Kidney glomerular epithelial cell (primary cell): ENCODE data around the gene OGDH.
"Not testable (repeated sequence)": the region's sequence is repeated elsewhere in the genome, so short reads cannot be mapped to it uniquely, and the experiment has no call there.

Experiments used
- DNase-seq: peaks from one replicate; lab custom pipeline; 2025; lab: John Stamatoyannopoulos, UW

The OGDH gene

GRCh38 chr7:44580945-44581878 is 25.2 kb upstream of the OGDH start:
- DNase-seq, result no peak

DNA sequence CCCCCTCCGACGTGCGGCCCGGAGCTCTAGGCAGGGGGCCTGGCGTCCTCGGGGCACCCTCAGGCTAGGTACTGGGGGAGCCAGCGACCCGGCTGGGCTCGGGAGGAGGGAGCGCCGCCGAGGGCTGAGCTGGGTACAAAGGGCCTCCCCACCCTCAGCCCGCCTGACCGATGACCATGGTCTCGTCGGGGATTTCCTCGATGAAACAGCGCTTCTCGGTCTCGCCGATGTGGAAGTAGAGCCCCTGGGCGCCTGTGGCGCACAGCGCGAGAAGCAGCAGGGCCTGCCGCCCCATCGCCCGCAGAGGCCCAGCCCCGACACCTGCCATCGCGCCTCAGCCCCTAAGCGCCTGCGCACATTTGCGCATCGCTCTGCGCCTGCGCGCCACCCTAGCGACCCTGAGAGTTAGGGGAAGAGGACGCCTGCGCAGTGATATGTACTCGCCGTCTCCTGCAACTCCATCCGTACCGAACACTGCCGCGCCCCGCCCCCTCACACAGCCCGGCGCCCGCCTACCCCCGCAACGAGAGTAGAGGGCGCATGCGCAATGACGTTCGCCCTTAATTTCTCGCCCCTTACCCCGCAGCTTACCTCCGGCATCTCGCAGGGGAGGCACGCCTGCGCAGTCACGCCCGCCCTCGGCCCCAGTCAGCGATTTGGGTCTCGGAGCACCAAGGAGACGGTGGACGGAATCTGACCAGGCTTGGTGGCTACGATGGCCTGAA is 24.4 kb upstream of the OGDH start, which contains the start of gene TMED4:
Gene TMED4 (minus strand): TSS at position 353 of the 725 bp plus-strand sequence. CDS start 25 bp downstream, at position 328.
- DNase-seq, result peak; percentile 97

DNA sequence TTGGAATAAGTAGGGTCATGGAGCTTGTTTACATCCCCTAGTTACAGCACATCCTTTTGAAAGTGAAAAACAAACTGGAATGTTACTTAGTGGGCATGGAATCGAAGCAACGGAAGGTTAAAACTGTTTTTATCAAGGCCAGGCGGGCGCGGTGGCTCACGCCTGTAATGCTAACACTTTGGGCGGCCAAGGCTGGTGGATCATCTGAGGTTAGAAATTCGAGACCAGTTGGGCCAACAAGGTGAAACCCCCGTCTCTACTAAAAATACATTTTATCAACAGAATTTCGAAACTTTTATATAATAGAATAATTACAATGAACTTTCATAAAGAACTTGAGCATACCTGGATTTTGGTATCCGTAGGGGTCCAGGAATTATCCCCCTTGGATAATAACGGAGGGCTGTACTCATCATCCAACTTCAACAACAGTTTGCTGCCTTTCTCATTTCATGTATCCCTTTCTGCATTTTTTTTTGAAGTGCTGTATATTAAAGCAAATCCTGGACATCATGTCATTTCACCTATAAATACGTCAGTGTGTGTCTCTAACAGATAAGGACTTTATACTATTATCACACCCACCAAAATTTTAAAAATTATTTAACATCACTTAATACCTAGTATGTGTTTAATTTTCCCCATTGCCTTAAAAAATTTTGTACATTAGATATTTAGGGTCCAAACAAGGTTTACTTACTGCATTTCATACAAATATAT is 23.1 kb upstream of the OGDH start:
- no peak for DNase-seq

DNA sequence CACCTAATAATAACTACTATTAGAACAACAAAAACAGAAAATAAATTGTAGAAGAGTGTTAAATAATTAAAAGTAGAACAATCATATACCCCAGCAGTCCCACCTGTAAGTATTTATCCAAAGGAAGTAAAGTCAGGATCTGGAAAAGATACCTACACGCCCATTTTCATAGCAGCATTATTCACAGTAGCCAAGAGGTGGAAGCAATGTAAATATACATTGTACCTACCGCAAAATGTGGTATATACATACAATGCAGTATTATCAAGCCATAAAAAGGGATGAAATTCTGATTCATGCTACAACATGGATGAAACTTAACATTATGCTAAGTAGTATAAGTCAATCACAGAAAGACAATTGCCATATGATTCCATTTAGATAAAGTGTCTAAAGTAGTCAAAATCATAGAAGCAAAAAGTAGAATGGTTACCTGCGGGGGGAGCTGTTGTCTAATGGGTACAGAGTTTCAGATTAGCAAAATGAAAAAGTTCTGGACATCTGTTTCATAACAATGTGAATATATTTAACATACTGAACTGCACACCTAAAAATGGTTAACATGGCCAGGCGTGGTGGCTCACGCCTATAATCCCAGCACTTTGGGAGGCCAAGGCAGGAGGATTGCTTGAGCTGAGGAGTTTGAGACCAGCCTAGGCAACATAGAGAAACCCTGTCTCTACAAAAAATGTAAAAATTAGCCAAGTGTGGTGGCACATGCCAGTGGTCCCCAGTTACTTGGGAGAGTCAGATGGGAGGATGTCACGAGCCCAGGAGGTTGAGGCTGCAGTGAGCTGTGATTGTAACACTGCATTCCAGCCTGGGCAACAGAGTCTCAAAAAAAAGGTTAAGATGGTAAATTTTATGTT is 18.4 kb upstream of the OGDH start:
- DNase-seq, result peak; percentile 56

- DNase-seq, result no peak
Measured at GRCh38 chr7:44590910-44591309, 15.5 kb upstream of the OGDH start.

- DNase-seq, result peak; percentile 26
Measured at GRCh38 chr7:44595934-44596635, 10.3 kb upstream of the OGDH start.

- not testable (repeated sequence) for DNase-seq
Measured at GRCh38 chr7:44597181-44597580, 9.2 kb upstream of the OGDH start.

- no peak for DNase-seq
Measured at GRCh38 chr7:44599222-44599621, 7.2 kb upstream of the OGDH start.

GRCh38 chr7:44602576-44602910 is 3.9 kb upstream of the OGDH start:
- DNase-seq, result no peak

- no peak for DNase-seq
Measured at GRCh38 chr7:44603193-44603592, 3.2 kb upstream of the OGDH start.

DNA sequence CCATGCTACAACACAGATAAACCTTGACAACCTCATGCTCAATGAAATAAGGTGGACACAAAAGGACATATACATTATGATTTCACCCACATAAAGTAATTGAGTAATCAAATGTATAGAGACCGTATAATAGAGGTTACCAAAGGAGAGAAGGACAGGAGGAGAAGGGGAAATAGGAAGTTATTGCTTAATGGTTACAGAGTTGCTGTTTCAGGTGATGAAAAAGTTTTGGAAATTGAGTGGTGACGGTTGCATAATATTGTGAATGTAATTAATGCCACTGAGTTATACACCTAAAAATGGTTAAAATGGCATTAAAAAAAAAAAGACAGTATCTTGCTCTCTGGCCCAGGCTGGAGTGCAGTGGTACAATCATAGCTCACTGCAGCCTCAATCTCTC is 1.5 kb upstream of the OGDH start:
- no peak for DNase-seq

DNA sequence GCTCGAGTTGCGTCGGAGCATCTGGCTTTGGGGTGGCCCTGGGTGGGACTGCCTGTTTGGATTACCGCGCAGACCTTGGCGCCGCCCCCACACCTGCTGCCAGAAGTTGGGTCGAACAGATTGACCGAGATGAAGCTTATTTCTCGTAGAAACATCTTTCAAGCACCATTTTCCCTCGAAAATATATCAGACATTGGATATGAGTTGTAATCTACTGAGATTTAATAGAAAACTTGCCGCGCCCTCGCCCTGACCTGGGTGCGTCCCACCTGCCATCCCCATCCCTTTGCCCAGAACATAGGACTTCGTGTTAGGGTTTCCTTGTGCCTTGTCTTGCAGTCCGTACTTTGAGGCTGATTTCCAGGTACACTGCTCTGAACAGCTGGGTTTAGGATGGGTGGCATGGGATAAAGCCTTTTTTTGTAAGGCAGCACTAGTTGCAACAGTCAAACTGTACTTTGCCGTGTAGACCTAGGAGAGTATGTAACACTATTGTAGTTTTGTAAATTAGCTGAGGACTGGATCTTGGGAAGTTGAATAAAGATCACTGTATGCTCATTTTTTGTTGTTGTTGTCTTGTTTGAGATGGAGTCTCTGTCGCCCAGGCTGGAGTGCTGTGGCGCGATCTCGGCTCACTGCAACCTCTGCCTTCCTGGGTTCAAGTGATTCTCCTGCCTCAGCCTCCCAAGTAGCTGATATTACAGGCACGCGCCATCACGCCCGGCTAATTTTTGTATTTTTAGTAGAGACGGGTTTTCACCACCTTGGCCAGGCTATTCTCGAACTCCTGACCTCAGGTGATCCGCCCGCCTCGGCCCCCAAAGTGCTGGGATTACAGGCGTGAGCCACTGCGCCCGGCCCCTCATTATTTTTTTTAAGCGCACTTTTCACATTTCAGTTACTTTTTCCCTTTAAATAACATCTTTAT is 978 bp downstream of the OGDH start:
- no peak for DNase-seq

DNA sequence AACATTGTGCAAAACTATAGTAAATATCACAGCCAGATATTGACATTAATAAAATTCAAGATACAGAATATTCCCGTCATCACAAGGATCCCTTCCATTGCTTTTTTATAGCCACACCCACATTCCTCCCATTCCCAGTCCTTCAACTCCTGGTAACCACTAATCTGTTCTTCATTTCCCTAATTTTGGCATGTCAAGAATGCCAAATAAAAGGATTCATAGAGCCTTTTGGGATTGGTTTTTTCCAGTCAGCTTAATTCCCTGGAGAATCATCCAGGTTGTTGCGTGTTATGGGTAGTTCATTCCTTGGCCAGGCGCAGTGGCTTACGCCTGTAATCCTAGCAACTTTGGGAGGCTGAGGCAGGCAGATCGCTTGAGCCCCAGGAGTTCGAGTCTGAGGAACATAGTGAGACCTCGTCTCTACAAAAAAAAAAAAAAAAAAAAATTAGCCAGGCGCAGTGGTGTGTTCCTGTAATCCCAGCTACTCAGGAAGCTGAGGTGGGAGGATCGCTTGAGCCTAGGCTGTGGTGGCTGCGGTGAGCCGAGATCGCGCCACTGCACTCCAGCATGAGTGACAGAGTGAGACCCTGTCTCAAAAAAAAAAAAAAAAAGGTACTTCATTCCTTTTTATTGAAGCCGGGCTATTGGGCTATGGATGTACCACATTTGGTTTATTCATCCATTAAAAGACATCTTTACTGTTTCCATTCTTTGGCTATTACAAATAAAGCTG is 2.7 kb downstream of the OGDH start:
- DNase-seq, result no peak

GRCh38 chr7:44609829-44610228 is 3.4 kb downstream of the OGDH start:
- DNase-seq, result no peak

DNA sequence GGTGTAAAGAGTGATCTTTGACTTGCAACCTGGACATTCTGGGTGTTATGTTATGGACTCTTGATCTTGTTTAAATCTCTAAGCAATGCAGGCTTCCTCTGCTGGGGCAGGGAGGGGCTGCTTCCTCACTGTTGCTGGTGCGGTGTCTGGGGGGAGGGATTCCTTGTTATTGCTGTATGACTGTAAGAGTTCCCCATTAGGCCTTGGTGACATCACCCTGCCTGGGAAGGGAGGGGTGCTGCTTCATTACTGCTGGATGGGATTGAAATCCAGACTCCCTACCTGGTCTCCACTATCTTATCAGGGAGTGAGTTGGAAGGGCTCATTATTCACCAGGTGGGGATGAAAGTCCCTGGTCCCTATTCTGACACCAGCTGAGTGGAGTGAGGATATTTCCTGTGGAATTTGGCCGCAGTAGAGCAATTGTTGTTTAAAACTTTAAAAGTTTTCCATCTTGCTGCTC is 8.8 kb downstream of the OGDH start:
- DNase-seq, result no peak

GRCh38 chr7:44615793-44616192 is 9.4 kb downstream of the OGDH start:
- DNase-seq, result no peak

DNA sequence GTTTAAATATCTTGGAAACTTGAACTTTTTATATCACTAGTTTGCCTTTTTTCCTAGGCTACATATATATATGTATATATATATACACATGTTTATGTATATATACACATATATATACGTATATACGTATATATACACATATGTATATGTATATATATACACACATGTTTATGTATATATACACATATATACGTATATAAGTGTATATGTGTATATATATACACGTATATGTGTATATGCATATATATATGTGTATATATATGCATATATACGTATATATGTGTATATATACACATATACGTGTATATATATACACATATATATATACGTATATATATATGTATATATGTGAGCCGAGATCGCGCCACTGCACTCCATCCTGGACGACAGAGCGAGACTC is 10.1 kb downstream of the OGDH start:
- DNase-seq, result no peak

- no peak for DNase-seq
Measured at GRCh38 chr7:44617225-44617890, 10.9 kb downstream of the OGDH start.
